DND-41 (cell line): ENCODE data around the gene UVSSA.
"Not testable (repeated sequence)": the region's sequence is repeated elsewhere in the genome, so short reads cannot be mapped to it uniquely, and the experiment has no call there.

Experiments
- ATAC-seq: fragments of 200-7000 bp; cut with Tn5 transposase; 3 replicates; pipeline ENCODE4 v1.9.1; 2021; ENCODE audit warnings: low read depth; ENCODE audit not compliant: insufficient read depth
- DNase-seq: peaks from one replicate; pipeline ENCODE4 v3.0.0-alpha.2; 2020
- H2AFZ ChIP-seq: 2 replicates; pipeline ENCODE4 v1.6.0; 2012; ENCODE audit warnings: low read depth, low read length
- H3K27ac ChIP-seq: 2 replicates; pipeline ENCODE4 v1.5.1; 2012; ENCODE audit warnings: low read length, inconsistent platforms
- H3K27me3 ChIP-seq: fragments of 200-600 bp; sonication (generic); 2 replicates; pipeline ENCODE4 v1.6.0; 2012; ENCODE audit warnings: low read length, mild to moderate bottlenecking, inconsistent platforms; ENCODE audit not compliant: insufficient read depth, poor library complexity
- H3K36me3 ChIP-seq: 2 replicates; pipeline ENCODE4 v1.5.1; 2012; ENCODE audit warnings: low read length, inconsistent platforms; ENCODE audit not compliant: insufficient read depth
- H3K4me1 ChIP-seq: 2 replicates; pipeline ENCODE4 v1.5.1; 2012; ENCODE audit warnings: mild to moderate bottlenecking, low read length; ENCODE audit not compliant: insufficient read depth
- H3K4me2 ChIP-seq: 2 replicates; pipeline ENCODE4 v1.6.0; 2012; ENCODE audit warnings: mild to moderate bottlenecking, moderate library complexity, low read length, inconsistent platforms; ENCODE audit not compliant: insufficient read depth
- H3K4me3 ChIP-seq, 2 experiments: fragments of 200-600 bp in 1 of 2; shearing (Covaris generic) in 1 of 2; 2 replicates each; pipeline ENCODE4 v1.5.1; 2012 to 2016; ENCODE audit warnings: inconsistent platforms in 2 of 2, low read length in 2 of 2, mild to moderate bottlenecking in 2 of 2, low read depth in 1 of 2, moderate library complexity in 1 of 2
- H3K79me2 ChIP-seq: 2 replicates; pipeline ENCODE4 v1.6.0; 2012; ENCODE audit warnings: low read length, inconsistent platforms; ENCODE audit not compliant: insufficient read depth
- H3K9ac ChIP-seq: 2 replicates; pipeline ENCODE4 v1.6.0; 2012; ENCODE audit warnings: low read depth, mild to moderate bottlenecking, inconsistent platforms, low read length, moderate library complexity
- H3K9me3 ChIP-seq: 2 replicates; pipeline ENCODE4 v1.5.1; 2012; ENCODE audit warnings: low read length, moderate library complexity, mild to moderate bottlenecking, inconsistent platforms; ENCODE audit not compliant: insufficient read depth, severe bottlenecking
- H4K20me1 ChIP-seq: 2 replicates; pipeline ENCODE4 v1.6.0; 2012; ENCODE audit warnings: low read length; ENCODE audit not compliant: insufficient read depth
- CTCF ChIP-seq: IDR thresholded peaks from 2 replicates; pipeline ENCODE4 v1.5.1; 2012; ENCODE audit warnings: borderline replicate concordance, low read length, moderate library complexity, mild to moderate bottlenecking; ENCODE audit not compliant: poor library complexity, severe bottlenecking; ENCODE audit errors: extremely low read depth
- EZH2 ChIP-seq: IDR thresholded peaks from 3 replicates; pipeline ENCODE4 v1.6.1; 2012; ENCODE audit warnings: borderline replicate concordance, low read depth, mild to moderate bottlenecking, moderate library complexity, low read length, inconsistent platforms; ENCODE audit not compliant: severe bottlenecking

Gene UVSSA

GRCh38 chr4:1395389-1395820, 48.4 kb downstream of the UVSSA start:
- DNase-seq, H3K4me1 ChIP-seq, H4K20me1 ChIP-seq, H2AFZ ChIP-seq, ATAC-seq, H3K79me2 ChIP-seq, H3K27ac ChIP-seq, H3K4me2 ChIP-seq, H3K27me3 ChIP-seq, H3K9ac ChIP-seq, H3K4me3 ChIP-seq: not testable (repeated sequence)
- H3K9me3 ChIP-seq: peaks cover 49% of the 10 kb centered on the region
- H3K36me3 ChIP-seq: peaks cover 22% of the 10 kb centered on the region

- Histone ChIP-seq H3K9me3 (peaks cover 54% of the 10 kb centered on the region), H3K4me1 (no peaks in the 10 kb centered on the region), H2AFZ (no peak overlapping the region), H4K20me1 (no peaks in the 10 kb centered on the region), H3K79me2 (no peaks in the 10 kb centered on the region), H3K36me3 (peaks cover 22% of the 10 kb centered on the region), H3K27me3 (no peaks in the 10 kb centered on the region), H3K9ac (no peak overlapping the region), H3K27ac (no peak overlapping the region), H3K4me3 (peak overlapping the region in 1 of 2 experiments; percentile 32; a peak in 1 of 4 replicates), H3K4me2 (no peak overlapping the region)
- TF ChIP-seq CTCF (no peak), EZH2 (no peak)
- ATAC-seq: no peak
- DNase-seq: no peak
Measured at GRCh38 chr4:1395941-1396805, 49.2 kb downstream of the UVSSA start.

- Histone ChIP-seq H3K36me3 (peaks cover 22% of the 10 kb centered on the region), H3K79me2 (no peaks in the 10 kb centered on the region), H3K9ac (no peak overlapping the region), H3K4me3 (peak overlapping the region in 1 of 2 experiments; percentile 32; a peak in 1 of 4 replicates), H3K4me2 (no peak overlapping the region), H2AFZ (no peak overlapping the region), H3K4me1 (no peaks in the 10 kb centered on the region), H3K27me3 (no peaks in the 10 kb centered on the region), H4K20me1 (no peaks in the 10 kb centered on the region), H3K9me3 (peaks cover 55% of the 10 kb centered on the region), H3K27ac (no peak overlapping the region)
- TF ChIP-seq CTCF (no peak), EZH2 (no peak)
- ATAC-seq (no peak), DNase-seq (no peak)
Measured at GRCh38 chr4:1396806-1397455, 49.9 kb downstream of the UVSSA start.
